GM21529 (cell line): ENCODE results near the gene VSTM2A.

ENCODE experiments used
- ATAC-seq: cut with Tn5 transposase; IDR thresholded peaks from one replicate; pipeline ENCODE4 v1.9.1; 2021; ENCODE audit not compliant: unreplicated experiment

VSTM2A gene

GRCh38 chr7:54615537-54615936 lies 73.4 kb downstream of the VSTM2A start:
- ATAC-seq: no peak
